ENCODE data around the gene PHF23.

GRCh38 chr17:7279448-7279847 is 40.2 kb upstream of the PHF23 start:
- TF ChIP-seq POLR2A (IDR thresholded peaks at IDR 0.05; ENCODE audit: low read length) (no peak), GATA1 (IDR thresholded peaks at IDR 0.05; ENCODE audit: low read depth, low read length) (no peak)

All from erythroblast (primary cell).